ENCODE measurements around the gene TBC1D9B. TPM values are rescaled to one million over a fixed set of nuclear protein-coding genes. Genes with fewer than 3 reads are reported as not detected.

TBC1D9B gene
- total RNA-seq, 4 donors from 2014 or later: 58.8 to 2,513 (median 108) TPM

DNA sequence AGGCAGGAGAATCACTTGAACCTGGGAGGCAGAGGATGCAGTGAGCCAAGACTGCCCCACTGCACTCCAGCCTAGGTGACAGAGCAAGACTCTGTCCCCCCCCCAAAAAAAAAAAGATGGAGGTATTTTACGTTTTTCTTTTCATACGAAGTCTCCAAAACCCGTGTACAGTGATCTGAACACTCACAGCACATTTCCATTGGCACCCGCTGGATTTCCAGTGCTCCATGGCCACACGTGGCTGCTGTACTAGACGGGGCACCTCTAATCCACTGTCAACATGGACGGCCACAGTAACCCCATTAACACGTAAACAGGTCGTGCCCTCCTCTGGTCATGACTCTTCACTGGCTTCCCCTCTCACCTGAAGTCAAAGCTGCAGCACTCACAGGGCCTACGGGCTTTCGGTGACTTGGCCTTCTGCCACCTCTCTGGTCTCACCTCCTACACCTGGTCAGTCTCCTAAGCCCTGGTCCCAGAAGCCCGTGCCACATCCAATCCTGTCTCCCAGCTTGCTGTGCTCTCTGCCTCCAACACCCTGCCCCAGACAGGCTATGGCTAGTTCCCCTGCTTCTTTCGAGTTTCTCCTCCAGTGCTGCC, 22.1 kb downstream of the TBC1D9B start:
- no peak for TF ChIP-seq POLR2A (IDR thresholded peaks at IDR 0.05)
- Histone ChIP-seq H3K4me1 (no peaks in the 10 kb centered on the region), H3K36me3 (no peaks in the 10 kb centered on the region), H3K27ac (peak overlapping the region in 1 of 2 donors; percentile 70), H3K9me3 (peaks cover 0 to 2% of the 10 kb centered on the region in 2 donors), H3K27me3 (no peaks in the 10 kb centered on the region), H3K4me3 (no peak overlapping the region)
- DNase-seq: no peak
- intact Hi-C loops (cut with DNase I; ENCODE audit: low total_unique reads): no loop called here

DNA sequence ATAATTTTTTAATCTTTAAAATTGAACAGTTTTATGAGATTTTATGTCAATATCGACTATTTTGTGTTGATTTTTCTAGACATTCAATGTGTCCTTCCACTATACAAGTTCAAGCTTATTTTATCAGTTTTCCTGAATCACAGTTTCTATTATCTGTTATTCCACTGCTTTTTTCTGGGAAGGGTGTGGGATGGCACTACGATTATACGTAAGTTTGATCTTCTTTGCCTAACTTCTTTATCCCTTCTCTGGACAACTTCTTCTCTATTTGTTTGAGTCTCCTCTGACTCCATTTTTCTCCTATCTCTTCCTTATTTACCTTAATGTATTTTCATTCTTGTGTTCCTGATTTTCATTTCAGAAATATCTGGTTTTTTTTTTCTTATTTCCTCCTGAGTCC, 24.5 kb downstream of the TBC1D9B start:
- TF ChIP-seq POLR2A (IDR thresholded peaks at IDR 0.05): no peak
- TF ChIP-seq, protein P1, sequence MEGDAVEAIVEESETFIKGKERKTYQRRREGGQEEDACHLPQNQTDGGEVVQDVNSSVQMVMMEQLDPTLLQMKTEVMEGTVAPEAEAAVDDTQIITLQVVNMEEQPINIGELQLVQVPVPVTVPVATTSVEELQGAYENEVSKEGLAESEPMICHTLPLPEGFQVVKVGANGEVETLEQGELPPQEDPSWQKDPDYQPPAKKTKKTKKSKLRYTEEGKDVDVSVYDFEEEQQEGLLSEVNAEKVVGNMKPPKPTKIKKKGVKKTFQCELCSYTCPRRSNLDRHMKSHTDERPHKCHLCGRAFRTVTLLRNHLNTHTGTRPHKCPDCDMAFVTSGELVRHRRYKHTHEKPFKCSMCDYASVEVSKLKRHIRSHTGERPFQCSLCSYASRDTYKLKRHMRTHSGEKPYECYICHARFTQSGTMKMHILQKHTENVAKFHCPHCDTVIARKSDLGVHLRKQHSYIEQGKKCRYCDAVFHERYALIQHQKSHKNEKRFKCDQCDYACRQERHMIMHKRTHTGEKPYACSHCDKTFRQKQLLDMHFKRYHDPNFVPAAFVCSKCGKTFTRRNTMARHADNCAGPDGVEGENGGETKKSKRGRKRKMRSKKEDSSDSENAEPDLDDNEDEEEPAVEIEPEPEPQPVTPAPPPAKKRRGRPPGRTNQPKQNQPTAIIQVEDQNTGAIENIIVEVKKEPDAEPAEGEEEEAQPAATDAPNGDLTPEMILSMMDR (IDR thresholded peaks at IDR 0.05): no peak
- no peaks in the 10 kb centered on the region for H3K36me3 ChIP-seq
- H3K27ac ChIP-seq: no peak overlapping the region
- intact Hi-C loops (cut with DNase I; ENCODE audit: low total_unique reads): no loop called here
- no peak for DNase-seq
- H3K4me3 ChIP-seq: no peak overlapping the region
- H3K4me1 ChIP-seq: no peaks in the 10 kb centered on the region
- peaks cover 0 to 2% of the 10 kb centered on the region in 2 donors for H3K9me3 ChIP-seq
- no peaks in the 10 kb centered on the region for H3K27me3 ChIP-seq

DNA sequence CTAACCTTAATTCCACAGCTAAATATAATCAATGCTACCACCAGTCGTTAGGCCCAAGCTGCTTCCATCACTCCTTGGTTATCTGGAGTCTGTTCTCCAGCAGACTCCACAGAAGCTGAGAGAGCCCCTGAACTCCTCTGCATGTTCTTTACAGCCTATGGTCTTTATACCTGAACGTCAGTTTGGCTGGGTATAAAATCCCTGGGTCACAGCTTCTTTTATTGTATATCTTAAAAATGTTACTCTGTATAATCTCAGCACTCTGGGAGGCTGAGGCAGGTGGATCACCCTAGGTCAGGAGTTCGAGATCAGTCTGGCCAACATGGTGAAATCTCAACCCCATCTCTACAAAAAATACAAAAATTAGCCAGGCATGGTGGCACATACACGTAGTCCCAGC, 25.4 kb downstream of the TBC1D9B start:
- Histone ChIP-seq H3K36me3 (no peaks in the 10 kb centered on the region), H3K4me3 (no peak overlapping the region), H3K27me3 (no peaks in the 10 kb centered on the region), H3K9me3 (peaks cover 0 to 2% of the 10 kb centered on the region in 2 donors), H3K27ac (no peak overlapping the region), H3K4me1 (no peaks in the 10 kb centered on the region)
- intact Hi-C loops (cut with DNase I; ENCODE audit: low total_unique reads): no loop called here
- no peak for DNase-seq
- TF ChIP-seq POLR2A (IDR thresholded peaks at IDR 0.05): no peak
- TF ChIP-seq, protein P1 (IDR thresholded peaks at IDR 0.05): no peak

DNA sequence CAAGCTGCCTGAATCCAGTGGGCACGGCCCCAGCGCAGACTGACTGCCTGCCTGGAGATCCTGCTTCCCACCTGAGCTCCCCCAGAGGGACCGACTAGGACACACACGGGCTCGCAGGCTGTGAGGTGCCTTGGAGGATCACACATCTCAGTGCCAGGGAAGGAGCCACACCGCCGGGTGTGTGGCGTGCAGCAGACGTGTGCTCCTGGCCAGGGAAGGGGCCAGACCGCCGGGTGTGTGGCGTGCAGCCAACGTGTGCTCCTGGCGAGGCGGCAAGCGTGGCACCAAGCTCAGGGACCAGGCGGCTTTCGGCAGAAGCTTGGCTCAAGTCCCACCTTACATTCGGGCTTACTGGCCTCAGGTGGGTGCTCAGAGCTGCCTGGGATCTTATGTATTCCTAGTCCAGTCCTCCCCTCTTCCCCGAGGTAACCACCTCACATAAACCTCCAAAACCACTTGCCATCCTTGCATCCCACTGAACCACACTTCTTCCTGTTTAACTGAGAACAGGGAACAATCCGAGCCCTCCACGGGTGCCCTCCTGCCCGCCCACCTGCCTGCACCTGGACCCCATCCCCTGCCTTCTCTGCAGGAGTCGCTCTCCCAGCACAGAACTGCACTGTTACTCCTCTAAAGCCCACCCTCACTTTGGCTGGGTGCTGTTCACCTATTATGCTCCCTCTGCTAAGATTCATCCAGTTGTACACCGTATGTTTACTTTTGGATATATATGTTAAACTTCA, 26.7 kb downstream of the TBC1D9B start:
- no peak for TF ChIP-seq POLR2A (IDR thresholded peaks at IDR 0.05)
- TF ChIP-seq, protein P1 (IDR thresholded peaks at IDR 0.05): no peak
- DNase-seq: no peak
- Histone ChIP-seq H3K36me3 (no peaks in the 10 kb centered on the region), H3K27me3 (no peaks in the 10 kb centered on the region), H3K27ac (no peak overlapping the region), H3K4me1 (peaks cover 0 to 6% of the 10 kb centered on the region in 2 donors), H3K9me3 (peaks cover 0 to 2% of the 10 kb centered on the region in 2 donors), H3K4me3 (no peak overlapping the region)
- intact Hi-C loops (cut with DNase I; ENCODE audit: low total_unique reads): no loop called here

DNA sequence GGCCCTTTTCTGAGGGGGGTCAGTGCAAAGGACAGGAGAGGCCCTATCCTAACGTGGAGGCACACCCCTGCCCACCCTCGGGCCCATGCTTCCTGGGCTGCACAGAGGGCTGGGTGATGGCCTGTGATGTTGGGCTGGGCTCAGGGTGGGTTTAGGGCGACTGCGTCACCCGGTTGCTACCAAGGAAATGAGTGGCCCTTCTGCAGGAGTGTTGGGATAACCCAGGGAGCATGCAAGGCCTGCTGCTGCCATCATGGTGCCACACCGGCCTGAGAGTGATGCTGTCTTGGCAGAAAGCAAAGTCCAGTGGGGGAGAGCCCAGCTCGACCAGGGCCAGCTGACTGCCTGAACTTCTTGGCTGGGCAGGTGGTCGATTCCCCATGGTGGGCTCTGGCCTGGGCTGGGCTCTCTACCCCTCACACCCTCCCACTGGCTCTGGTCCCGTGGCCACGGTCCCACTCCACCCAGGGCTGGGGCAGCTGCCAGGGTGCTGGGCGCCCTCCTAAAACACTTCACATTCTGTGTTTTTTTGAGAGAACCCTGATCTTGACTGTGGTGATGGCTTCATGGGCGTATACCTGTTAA, 27.5 kb downstream of the TBC1D9B start:
- no peaks in the 10 kb centered on the region for H3K27me3 ChIP-seq
- H3K4me1 ChIP-seq: peaks cover 0 to 7% of the 10 kb centered on the region in 2 donors
- H3K36me3 ChIP-seq: no peaks in the 10 kb centered on the region
- no peak for TF ChIP-seq POLR2A (IDR thresholded peaks at IDR 0.05)
- TF ChIP-seq, protein P1 (IDR thresholded peaks at IDR 0.05): no peak
- H3K9me3 ChIP-seq: peaks cover 0 to 2% of the 10 kb centered on the region in 2 donors
- H3K27ac ChIP-seq: no peak overlapping the region
- H3K4me3 ChIP-seq: no peak overlapping the region
- no peak for DNase-seq
- intact Hi-C loops (cut with DNase I; ENCODE audit: low total_unique reads): no loop called here

Measured in uterus (tissue), 4 donors.